GM12865 (cell line): ENCODE results near the gene CUL7.

Experiments used
- DNase-seq: peaks from one replicate; pipeline ENCODE4 v3.0.0; 2010; ENCODE audit warnings: low read depth
- H3K4me3 ChIP-seq: 2 replicates; pipeline ENCODE4 v1.5.1; 2011; ENCODE audit warnings: mild to moderate bottlenecking, low read depth, low read length, control low read depth
- TF ChIP-seq, protein P1 (sequence below): IDR thresholded peaks from 2 replicates; pipeline ENCODE4 v1.5.1; 2011; ENCODE audit warnings: low read length, control low read depth, low read depth, inconsistent platforms; ENCODE audit not compliant: insufficient read depth; ENCODE audit errors: missing control alignments

Gene CUL7

DNA sequence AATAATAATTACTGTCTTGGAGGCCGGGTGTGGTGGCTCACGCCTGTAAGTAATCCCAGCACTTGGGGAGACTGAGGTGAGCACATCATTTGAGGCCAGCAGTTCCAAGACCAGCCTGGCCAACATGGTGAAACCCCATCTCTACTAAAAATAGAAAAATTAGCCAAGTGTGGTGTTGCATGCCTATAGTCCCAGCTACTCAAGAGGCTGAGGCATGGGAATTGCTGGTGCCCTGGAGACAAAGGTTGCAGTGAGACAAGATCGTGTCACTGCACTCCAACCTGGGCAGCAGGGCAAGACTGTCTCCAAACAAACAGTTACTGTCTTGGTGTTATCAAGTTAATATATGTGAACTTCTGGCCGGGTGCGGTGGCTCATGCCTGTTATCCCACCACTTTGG lies 27.3 kb downstream of the CUL7 start:
- H3K4me3 ChIP-seq, result no peak overlapping the region
- no peak for DNase-seq
- TF ChIP-seq, protein P1, sequence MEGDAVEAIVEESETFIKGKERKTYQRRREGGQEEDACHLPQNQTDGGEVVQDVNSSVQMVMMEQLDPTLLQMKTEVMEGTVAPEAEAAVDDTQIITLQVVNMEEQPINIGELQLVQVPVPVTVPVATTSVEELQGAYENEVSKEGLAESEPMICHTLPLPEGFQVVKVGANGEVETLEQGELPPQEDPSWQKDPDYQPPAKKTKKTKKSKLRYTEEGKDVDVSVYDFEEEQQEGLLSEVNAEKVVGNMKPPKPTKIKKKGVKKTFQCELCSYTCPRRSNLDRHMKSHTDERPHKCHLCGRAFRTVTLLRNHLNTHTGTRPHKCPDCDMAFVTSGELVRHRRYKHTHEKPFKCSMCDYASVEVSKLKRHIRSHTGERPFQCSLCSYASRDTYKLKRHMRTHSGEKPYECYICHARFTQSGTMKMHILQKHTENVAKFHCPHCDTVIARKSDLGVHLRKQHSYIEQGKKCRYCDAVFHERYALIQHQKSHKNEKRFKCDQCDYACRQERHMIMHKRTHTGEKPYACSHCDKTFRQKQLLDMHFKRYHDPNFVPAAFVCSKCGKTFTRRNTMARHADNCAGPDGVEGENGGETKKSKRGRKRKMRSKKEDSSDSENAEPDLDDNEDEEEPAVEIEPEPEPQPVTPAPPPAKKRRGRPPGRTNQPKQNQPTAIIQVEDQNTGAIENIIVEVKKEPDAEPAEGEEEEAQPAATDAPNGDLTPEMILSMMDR, result no peak

DNA sequence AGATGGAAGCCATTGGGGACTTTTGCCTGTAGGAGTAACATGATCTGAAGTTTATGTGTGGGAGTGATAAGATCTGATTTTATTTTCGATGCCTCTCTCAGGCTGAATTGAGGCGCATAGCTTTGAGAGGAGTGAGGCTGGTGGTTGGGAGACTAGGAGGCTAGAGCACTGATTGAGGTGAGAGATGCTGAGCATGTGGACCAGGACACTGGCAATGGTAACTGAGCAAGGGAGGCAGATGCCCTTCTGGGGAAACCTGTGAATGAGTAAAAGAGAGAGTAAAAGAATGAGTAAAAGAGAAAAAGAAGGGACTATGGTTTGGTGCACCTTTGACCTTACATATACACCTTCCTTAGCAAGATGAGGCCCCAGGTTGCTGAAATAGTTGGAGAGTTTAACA lies 29.2 kb downstream of the CUL7 start:
- no peak overlapping the region for H3K4me3 ChIP-seq
- TF ChIP-seq, protein P1, result no peak
- DNase-seq, result no peak

- TF ChIP-seq, protein P1, result no peak
- DNase-seq, result peak; percentile 77
- peak within 1 kb of the TSS; percentile 74 for H3K4me3 ChIP-seq
Measured at GRCh38 chr6:43021270-43022047, 32.2 kb downstream of the CUL7 start, which contains the start of gene RRP36. TSS of gene RRP36 (plus strand) at chr6:43021623. CDS start at chr6:43021655, 32 bp downstream.

GRCh38 chr6:43020847-43021246 lies 32.8 kb downstream of the CUL7 start:
- peak overlapping the region; percentile 74 for H3K4me3 ChIP-seq
- DNase-seq, result no peak

DNA sequence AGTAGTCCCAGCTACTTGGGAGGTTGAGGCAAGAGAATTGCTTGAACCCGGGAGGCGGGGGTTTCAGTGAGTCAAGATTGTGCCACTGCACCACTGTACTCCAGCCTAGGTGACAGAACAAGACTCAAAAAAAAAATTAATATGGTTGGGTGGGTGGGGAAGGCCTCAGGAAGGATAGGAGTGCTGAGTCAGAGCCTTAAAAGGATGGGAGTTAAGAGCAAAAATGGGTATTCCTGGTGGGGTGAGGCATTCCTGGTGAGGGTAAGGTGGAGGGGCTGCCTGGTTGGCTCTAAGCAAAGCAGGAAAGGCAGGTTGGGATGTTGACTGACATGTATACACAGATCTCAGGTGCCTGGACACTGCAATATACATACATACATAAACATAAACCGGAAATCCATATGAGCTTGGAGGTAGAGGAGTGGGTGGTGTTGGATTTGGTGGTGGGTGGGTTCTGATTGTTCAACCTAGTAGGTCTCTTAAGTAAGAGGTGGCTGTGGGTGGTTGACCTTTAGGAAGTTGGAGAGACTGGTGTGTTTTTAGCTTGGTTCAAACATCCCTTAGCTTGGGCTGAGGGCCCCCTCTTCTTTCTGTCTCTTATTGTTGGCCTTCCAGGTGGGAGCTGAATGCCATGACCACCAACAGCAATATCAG lies 33.5 kb downstream of the CUL7 start:
- TF ChIP-seq, protein P1, result no peak
- DNase-seq, result no peak
- no peak overlapping the region for H3K4me3 ChIP-seq

More at GRCh38 chr6:43020847-43021246, 32.8 kb downstream of the CUL7 start:
- TF ChIP-seq, protein P1, result no peak

- DNase-seq, result no peak
- H3K4me3 ChIP-seq, result no peak overlapping the region
- TF ChIP-seq, protein P1, result no peak
Measured at GRCh38 chr6:43019152-43019551, 34.5 kb downstream of the CUL7 start.

- TF ChIP-seq, protein P1, result no peak
- no peak for DNase-seq
- no peak overlapping the region for H3K4me3 ChIP-seq
Measured at GRCh38 chr6:43016943-43017334, 36.7 kb downstream of the CUL7 start.
